KMS-11 (cell line): Measurements from ENCODE around the gene MSX2.

Source experiments
- H2AFZ ChIP-seq: fragments of 200-600 bp; sonication (generic); 2 replicates; pipeline ENCODE4 v1.6.1; 2016; ENCODE audit warnings: antibody characterized with exemption, mixed run types, low read depth
- H3K27ac ChIP-seq: fragments of 200-600 bp; sonication (generic); 2 replicates; pipeline ENCODE4 v1.6.1; 2016; ENCODE audit warnings: mild to moderate bottlenecking, mixed run types
- H3K27me3 ChIP-seq: fragments of 200-600 bp; sonication (generic); 2 replicates; pipeline ENCODE4 v1.6.1; 2017; ENCODE audit warnings: mild to moderate bottlenecking, low read depth, mixed run types, moderate library complexity; ENCODE audit not compliant: insufficient read depth
- H3K36me3 ChIP-seq: fragments of 200-600 bp; sonication (generic); 2 replicates; pipeline ENCODE4 v1.6.1; 2017; ENCODE audit warnings: mild to moderate bottlenecking, mixed run types; ENCODE audit not compliant: insufficient read depth
- H3K4me1 ChIP-seq: fragments of 200-600 bp; sonication (generic); 2 replicates; pipeline ENCODE4 v1.6.1; 2016; ENCODE audit warnings: mild to moderate bottlenecking, low read depth, mixed run types; ENCODE audit not compliant: poor library complexity, severe bottlenecking
- H3K4me2 ChIP-seq: fragments of 200-600 bp; sonication (generic); 2 replicates; pipeline ENCODE4 v1.7.0; 2016; ENCODE audit warnings: mild to moderate bottlenecking, mixed run types
- H3K4me3 ChIP-seq: fragments of 200-600 bp; sonication (generic); IDR thresholded peaks from 2 replicates; pipeline ENCODE4 v1.6.1; 2017; ENCODE audit warnings: low read depth, low read length, mixed read lengths; ENCODE audit not compliant: insufficient read depth
- H3K79me2 ChIP-seq: fragments of 200-600 bp; sonication (generic); 2 replicates; pipeline ENCODE4 v1.6.1; 2016; ENCODE audit warnings: low read depth, mixed run types; ENCODE audit not compliant: insufficient read depth
- H3K9ac ChIP-seq: fragments of 200-600 bp; sonication (generic); 2 replicates; pipeline ENCODE4 v1.6.1; 2016; ENCODE audit warnings: mild to moderate bottlenecking, mixed run types
- H4K20me1 ChIP-seq: fragments of 200-600 bp; sonication (generic); 2 replicates; pipeline ENCODE4 v1.6.1; 2016; ENCODE audit warnings: mild to moderate bottlenecking, mixed run types; ENCODE audit not compliant: insufficient read depth
- CTCF ChIP-seq: fragments of 200-600 bp; sonication (generic); conservative IDR thresholded peaks from 2 replicates; pipeline ENCODE4 v1.6.1; 2017; ENCODE audit warnings: low read depth, mild to moderate bottlenecking, antibody characterized with exemption, low read length, moderate library complexity, mixed read lengths

MSX2 gene

GRCh38 chr5:174750711-174751110 is 26.3 kb downstream of the MSX2 start:
- H2AFZ ChIP-seq = no peak overlapping the region
- H3K4me2 ChIP-seq = no peak overlapping the region
- no peak overlapping the region for H3K4me3 ChIP-seq
- H3K79me2 ChIP-seq = no peaks in the 10 kb centered on the region
- no peaks in the 10 kb centered on the region for H3K36me3 ChIP-seq
- no peak overlapping the region for H3K27ac ChIP-seq
- H4K20me1 ChIP-seq = no peaks in the 10 kb centered on the region
- no peak overlapping the region for H3K9ac ChIP-seq
- H3K4me1 ChIP-seq = no peaks in the 10 kb centered on the region
- no peak for TF ChIP-seq CTCF
- no peaks in the 10 kb centered on the region for H3K27me3 ChIP-seq

DNA sequence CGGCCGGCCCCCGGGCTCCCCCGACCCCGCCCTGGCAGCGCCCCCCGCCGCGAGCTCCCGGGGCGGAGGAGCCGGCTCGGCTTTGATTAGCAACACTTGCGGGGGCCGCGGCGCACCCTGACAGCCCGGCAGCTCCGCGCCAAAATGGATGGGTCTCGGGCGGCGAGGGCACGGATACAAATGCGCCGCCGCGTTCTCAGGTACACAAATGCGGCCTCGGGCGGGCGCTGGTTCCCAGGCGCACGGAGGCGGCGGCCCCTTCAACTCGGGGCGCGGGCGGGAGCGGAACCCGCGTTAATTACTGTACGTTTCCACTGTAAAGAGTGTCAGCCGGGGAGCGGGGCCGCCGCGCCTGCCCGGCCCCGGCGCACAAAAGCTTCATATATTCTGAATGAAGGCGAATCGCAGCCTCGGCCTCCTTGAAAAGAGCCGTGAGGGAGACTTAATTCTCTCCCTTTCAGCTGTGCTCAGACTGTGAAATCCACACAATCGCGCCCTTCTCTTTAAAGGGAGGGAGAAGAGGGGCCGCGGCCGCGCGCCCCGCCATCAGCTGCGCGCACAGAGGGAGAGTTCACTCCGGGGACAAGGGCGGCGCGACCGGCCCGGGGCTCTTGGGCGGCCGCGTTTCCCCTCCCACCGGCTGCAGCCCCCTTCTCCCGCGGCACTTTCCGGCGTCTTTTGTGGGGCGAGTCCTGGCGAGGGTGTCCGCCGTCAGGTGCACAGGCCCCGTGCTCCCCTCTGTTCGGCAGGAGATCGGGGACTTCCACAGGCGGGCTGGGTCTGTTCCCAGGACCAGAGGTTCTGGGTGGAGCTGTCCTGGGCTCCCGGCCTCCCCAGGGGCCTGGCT is 27.0 kb downstream of the MSX2 start:
- Histone ChIP-seq H3K4me3 (no peak overlapping the region), H3K27ac (no peak overlapping the region), H3K4me2 (no peak overlapping the region), H3K27me3 (no peaks in the 10 kb centered on the region), H2AFZ (no peak overlapping the region), H3K79me2 (no peaks in the 10 kb centered on the region), H3K4me1 (no peaks in the 10 kb centered on the region), H4K20me1 (no peaks in the 10 kb centered on the region), H3K9ac (no peak overlapping the region), H3K36me3 (no peaks in the 10 kb centered on the region)
- no peak for TF ChIP-seq CTCF

DNA sequence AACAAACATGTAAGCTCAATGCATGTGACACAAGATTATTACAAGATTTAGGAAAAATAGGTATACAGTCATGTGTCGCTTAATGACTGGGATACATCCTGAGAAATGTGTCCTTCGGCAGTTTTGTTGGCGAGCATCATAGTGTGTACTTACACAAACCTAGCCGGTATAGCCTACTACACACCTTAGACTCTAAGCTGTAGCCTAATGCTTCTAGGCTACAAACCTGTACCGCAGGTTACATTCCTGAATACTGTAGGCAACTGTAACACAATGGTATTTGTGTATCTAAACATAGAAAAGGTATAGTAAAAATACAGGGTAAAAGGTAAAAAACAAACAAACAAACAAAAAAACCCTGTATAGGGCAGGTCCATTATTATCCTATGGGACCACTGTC is 27.7 kb downstream of the MSX2 start:
- Histone ChIP-seq H3K27ac (no peak overlapping the region), H3K36me3 (no peaks in the 10 kb centered on the region), H3K9ac (no peak overlapping the region), H3K4me3 (no peak overlapping the region), H3K27me3 (no peaks in the 10 kb centered on the region), H4K20me1 (no peaks in the 10 kb centered on the region), H2AFZ (no peak overlapping the region), H3K4me2 (no peak overlapping the region), H3K4me1 (no peaks in the 10 kb centered on the region), H3K79me2 (no peaks in the 10 kb centered on the region)
- TF ChIP-seq CTCF = no peak

DNA sequence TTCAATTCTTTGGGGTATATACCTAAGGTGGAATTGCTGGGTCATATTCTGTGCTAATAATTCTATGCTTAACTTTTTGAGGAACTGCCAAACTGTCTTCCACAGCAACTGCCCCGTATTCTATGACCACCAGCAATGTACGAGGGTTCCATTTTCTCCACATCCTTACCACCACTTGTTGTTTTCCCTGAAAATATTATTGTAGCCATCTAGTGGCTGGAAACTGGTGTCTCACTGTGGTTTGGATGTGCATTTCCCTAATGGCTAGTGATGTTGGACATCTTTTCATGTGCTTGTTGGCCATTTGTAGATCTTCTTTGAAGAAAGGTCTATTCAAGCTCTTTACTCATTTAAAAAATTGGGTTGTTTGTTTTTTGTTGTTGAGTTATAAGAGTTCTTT is 30.7 kb downstream of the MSX2 start:
- TF ChIP-seq CTCF = no peak
- H3K27ac ChIP-seq = no peak overlapping the region
- H3K36me3 ChIP-seq = no peaks in the 10 kb centered on the region
- no peak overlapping the region for H2AFZ ChIP-seq
- H3K4me2 ChIP-seq = no peak overlapping the region
- H4K20me1 ChIP-seq = no peaks in the 10 kb centered on the region
- no peaks in the 10 kb centered on the region for H3K27me3 ChIP-seq
- no peaks in the 10 kb centered on the region for H3K79me2 ChIP-seq
- H3K4me3 ChIP-seq = no peak overlapping the region
- no peaks in the 10 kb centered on the region for H3K4me1 ChIP-seq
- no peak overlapping the region for H3K9ac ChIP-seq
